Measurements from ENCODE around the gene EXOC6.

EXOC6 gene

GRCh38 chr10:93027508-93027907, 179.2 kb downstream of the EXOC6 start:
- TF ChIP-seq GATA2 (IDR thresholded peaks at IDR 0.05; ENCODE audit: low read depth, low read length) (no peak), GATA3 (IDR thresholded peaks at IDR 0.05; ENCODE audit: low read depth, low read length) (no peak)

GRCh38 chr10:93028883-93029282, 180.6 kb downstream of the EXOC6 start:
- TF ChIP-seq GATA2 (IDR thresholded peaks at IDR 0.05; ENCODE audit: low read depth, low read length) (no peak), GATA3 (IDR thresholded peaks at IDR 0.05; ENCODE audit: low read depth, low read length) (no peak)

GRCh38 chr10:93030409-93030808, 182.1 kb downstream of the EXOC6 start:
- TF ChIP-seq GATA2 (IDR thresholded peaks at IDR 0.05; ENCODE audit: low read depth, low read length) (no peak), GATA3 (IDR thresholded peaks at IDR 0.05; ENCODE audit: low read depth, low read length) (no peak)

GRCh38 chr10:93032105-93032808, 183.9 kb downstream of the EXOC6 start:
- TF ChIP-seq GATA3 (IDR thresholded peaks at IDR 0.05; ENCODE audit: low read depth, low read length) (no peak), GATA2 (IDR thresholded peaks at IDR 0.05; ENCODE audit: low read depth, low read length) (no peak)

- TF ChIP-seq GATA3 (IDR thresholded peaks at IDR 0.05; ENCODE audit: low read depth, low read length), result no peak
- TF ChIP-seq GATA2 (IDR thresholded peaks at IDR 0.05; ENCODE audit: low read depth, low read length), result no peak
Observed at GRCh38 chr10:93032809-93033137, 184.5 kb downstream of the EXOC6 start.

GRCh38 chr10:93034426-93034825, 186.1 kb downstream of the EXOC6 start:
- no peak for TF ChIP-seq GATA2 (IDR thresholded peaks at IDR 0.05; ENCODE audit: low read depth, low read length)
- TF ChIP-seq GATA3 (IDR thresholded peaks at IDR 0.05; ENCODE audit: low read depth, low read length), result no peak

GRCh38 chr10:93039110-93039509, 190.8 kb downstream of the EXOC6 start:
- TF ChIP-seq GATA3 (IDR thresholded peaks at IDR 0.05; ENCODE audit: low read depth, low read length), result no peak
- no peak for TF ChIP-seq GATA2 (IDR thresholded peaks at IDR 0.05; ENCODE audit: low read depth, low read length)

- no peak for TF ChIP-seq GATA2 (IDR thresholded peaks at IDR 0.05; ENCODE audit: low read depth, low read length)
- no peak for TF ChIP-seq GATA3 (IDR thresholded peaks at IDR 0.05; ENCODE audit: low read depth, low read length)
Observed at GRCh38 chr10:93039721-93040120, 191.4 kb downstream of the EXOC6 start.

- TF ChIP-seq GATA2 (IDR thresholded peaks at IDR 0.05; ENCODE audit: low read depth, low read length), result no peak
- TF ChIP-seq GATA3 (IDR thresholded peaks at IDR 0.05; ENCODE audit: low read depth, low read length), result no peak
Observed at GRCh38 chr10:93054486-93054885, 206.2 kb downstream of the EXOC6 start.

GRCh38 chr10:93058139-93058538, 209.8 kb downstream of the EXOC6 start:
- TF ChIP-seq GATA3 (IDR thresholded peaks at IDR 0.05; ENCODE audit: low read depth, low read length) (no peak), GATA2 (IDR thresholded peaks at IDR 0.05; ENCODE audit: low read depth, low read length) (no peak)

GRCh38 chr10:93059975-93060886, 211.9 kb downstream of the EXOC6 start, which contains the start of gene CYP26C1:
Gene CYP26C1 (plus strand): TSS chr10:93060798. CDS start chr10:93061264, 466 bp downstream.
- TF ChIP-seq GATA2 (IDR thresholded peaks at IDR 0.05; ENCODE audit: low read depth, low read length) (no peak), GATA3 (IDR thresholded peaks at IDR 0.05; ENCODE audit: low read depth, low read length) (no peak)

- no peak for TF ChIP-seq GATA2 (IDR thresholded peaks at IDR 0.05; ENCODE audit: low read depth, low read length)
- no peak for TF ChIP-seq GATA3 (IDR thresholded peaks at IDR 0.05; ENCODE audit: low read depth, low read length)
Observed at GRCh38 chr10:93060887-93061593, 212.7 kb downstream of the EXOC6 start.

GRCh38 chr10:93061594-93062513, 213.5 kb downstream of the EXOC6 start:
- TF ChIP-seq GATA3 (IDR thresholded peaks at IDR 0.05; ENCODE audit: low read depth, low read length) (no peak), GATA2 (IDR thresholded peaks at IDR 0.05; ENCODE audit: low read depth, low read length) (no peak)
